SH-SY5Y (cell line): ENCODE results near the gene PPP3CA.

Source experiments
- GATA2 ChIP-seq: IDR thresholded peaks from 2 replicates; pipeline ENCODE4 v1.6.1; 2011; ENCODE audit warnings: mild to moderate bottlenecking, low read depth, low read length
- GATA3 ChIP-seq: IDR thresholded peaks from 2 replicates; pipeline ENCODE4 v1.6.1; 2011; ENCODE audit warnings: low read depth, mild to moderate bottlenecking, low read length, moderate library complexity

Gene PPP3CA

DNA sequence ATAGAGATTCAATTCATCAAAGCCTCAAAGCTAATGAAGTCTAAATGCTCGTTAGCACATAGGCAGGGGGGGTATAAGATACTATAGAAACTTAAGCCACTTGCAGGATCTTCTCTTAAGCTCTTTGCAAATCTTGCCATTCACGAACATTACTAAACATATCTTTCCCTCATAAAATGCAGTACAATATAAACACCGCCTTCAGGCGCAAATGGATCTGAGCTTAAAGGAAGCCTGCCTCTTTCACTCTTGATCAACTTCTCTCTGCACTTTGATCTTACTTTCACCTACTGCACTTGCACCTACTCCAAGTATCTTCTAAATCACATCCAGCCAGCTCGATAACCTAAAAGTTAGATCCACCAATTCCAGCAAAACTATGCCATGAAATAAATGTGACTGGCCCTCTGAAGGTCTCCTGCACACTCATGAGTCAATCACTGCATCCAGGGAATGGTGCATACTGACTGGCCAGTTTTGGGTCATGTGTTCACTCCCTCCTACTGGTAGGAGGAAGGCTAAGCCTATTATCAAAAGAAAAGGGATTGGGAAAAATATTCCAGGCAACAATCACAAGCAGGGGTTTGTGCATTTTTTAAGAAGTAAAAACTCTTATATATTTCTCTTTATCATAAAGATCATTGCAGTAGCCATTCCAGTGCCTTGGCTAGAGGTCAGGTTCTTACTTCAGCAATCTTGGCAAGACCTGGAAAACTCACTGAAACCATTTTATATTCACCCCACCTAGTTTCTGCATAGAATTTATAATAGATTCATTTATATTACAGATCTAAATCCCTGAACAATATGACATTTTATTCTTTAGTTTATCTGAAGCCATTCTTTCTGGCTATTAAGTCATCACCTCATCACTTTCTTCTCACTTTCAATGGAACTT lies 222.0 kb downstream of the PPP3CA start:
- no peak for TF ChIP-seq GATA3
- no peak for TF ChIP-seq GATA2

DNA sequence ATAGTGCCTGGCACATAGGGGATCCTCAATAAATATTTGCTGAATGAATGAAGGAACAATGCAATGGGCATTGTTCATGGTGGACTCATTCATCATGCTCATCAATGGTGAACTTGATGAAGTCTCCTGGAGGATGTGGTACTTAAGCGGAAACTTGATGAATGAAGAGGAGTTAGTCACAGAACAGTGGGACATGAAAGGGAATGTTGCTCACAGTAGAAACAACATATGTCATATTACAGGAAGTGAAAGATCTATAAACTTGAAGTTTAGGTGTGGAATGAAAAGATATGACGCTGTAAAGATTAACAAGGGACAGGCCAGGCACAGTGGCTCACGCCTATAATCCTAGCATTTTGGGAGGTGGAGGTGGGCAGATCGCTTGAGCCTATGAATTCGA lies 224.1 kb downstream of the PPP3CA start:
- TF ChIP-seq GATA2 (no peak), GATA3 (no peak)

DNA sequence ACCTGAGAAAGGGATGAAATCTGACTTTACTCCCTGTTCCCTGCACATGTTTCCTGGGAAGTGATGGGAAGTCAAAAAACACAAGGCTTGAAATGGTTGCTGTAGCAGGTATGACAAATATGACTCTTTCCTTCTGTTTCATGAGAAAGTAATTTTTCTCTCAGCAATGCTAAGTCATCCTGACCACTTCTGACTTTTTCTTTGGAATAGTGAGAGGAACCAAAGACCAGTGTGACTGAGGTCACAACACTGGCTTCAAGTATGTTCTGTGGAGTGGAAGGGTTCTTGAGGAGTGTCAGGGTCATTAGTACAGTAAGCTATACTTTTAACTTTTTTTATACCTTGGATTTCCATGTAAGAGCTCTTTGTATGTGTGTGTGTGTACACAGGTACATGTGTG lies 225.3 kb downstream of the PPP3CA start:
- TF ChIP-seq GATA2: no peak
- TF ChIP-seq GATA3: no peak

DNA sequence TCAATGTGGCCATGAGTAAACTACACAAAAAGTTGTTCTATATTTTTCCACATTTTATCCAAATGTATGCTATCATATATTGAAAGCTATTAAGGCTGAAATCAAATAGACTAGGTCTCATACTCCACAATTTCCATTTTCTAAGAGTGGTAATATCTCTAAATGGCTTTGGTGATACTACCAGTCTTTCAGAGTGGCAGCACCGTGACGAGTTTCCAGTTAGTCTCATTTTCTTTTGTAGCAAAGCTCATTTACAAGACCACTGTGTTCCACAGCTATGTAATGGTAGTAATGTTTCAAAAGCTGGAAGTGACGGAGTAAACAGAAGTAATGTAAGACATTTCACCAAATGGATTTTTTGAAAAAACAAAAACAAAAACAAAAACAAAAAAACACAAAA lies 228.2 kb downstream of the PPP3CA start:
- TF ChIP-seq GATA2 (no peak), GATA3 (no peak)

DNA sequence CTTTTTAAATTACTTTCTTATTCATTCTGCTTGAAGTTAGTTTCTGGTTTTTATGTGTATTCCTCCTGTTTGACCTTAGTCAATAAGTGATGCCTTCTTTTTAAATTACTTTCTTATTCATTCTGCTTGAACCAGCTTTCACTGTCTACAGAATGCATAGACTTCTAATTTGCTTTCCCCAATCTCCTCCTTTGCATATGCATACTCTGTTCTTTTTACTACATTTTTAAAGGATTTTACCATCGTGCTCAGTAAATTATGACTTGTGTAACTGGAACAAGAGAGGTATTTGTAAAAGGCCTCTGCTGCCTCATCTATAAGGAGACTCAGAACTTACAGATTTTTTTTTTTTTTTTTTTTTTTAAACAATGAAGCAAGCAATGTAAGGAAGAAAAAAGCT lies 228.7 kb downstream of the PPP3CA start:
- TF ChIP-seq GATA3: no peak
- TF ChIP-seq GATA2: no peak

DNA sequence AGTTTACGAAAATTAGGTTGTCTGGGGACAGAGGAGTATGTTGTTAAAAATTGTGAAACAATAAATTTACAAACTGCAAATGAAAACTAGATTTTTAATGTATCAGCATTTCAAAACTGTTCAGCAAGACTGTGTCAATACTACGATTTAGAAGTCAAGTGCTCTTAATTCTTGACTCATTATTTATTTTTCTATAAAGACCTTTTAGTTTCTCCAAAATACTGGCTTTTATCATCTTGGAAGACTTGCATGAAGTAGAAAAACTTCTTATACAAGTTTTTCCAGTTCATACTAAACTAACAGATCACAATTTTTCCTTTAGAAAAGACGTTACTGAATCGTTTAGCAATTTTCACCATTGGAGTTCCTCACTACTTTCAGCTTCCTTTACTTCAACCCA lies 231.4 kb downstream of the PPP3CA start:
- no peak for TF ChIP-seq GATA3
- no peak for TF ChIP-seq GATA2

DNA sequence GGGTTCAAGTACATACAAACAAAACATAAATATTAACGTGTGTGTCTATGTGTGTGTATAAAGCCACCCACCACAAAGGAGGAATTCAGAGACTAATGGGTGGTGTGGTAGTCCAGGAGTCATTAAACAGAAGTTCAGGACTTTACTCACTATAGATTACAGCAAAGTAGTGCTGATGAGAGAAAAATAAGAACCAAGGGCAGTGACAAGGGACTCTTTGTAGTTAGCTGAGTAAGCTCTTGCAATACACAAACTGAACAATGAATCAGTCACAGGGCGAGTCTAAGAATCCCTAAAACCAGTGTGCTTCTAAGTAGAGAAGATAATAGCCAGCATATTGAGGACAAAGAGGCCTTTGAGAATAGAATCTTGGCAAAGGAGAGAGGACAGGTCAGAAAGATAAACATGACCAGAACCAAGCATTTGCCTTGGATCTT lies 232.4 kb downstream of the PPP3CA start:
- TF ChIP-seq GATA3: no peak
- no peak for TF ChIP-seq GATA2

DNA sequence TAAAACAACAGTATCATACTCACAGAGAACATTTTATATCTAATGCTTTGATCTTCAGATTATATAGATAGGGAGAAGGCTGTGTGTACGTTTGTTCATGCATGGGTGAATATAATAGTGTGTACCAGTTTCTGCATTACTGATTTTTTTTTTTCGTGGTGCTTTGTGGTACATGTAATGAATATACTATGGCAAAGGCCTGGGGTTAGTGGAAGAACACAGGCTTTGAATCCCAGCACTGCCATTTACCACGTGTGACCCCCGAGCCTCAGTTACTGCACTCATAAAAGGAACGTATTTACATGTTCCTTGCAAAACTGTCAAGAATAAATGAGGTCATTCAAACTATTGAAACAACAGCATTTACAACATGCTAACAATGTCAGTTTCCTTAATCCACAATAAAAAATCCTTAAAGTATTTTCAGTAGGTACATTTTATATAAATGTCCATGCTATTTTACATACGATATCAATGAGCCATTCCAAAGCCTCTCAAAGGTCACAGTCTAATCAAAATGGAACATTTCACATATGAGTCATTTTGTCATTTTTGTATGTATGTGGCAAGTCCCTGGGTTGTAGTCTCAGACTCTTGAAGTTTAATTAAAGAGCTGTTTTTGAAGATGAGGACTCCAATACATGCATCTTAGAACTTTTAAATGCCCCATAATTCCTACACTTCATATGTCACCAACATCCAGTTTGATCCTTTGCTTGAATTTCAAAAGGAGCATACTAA lies 242.8 kb downstream of the PPP3CA start:
- TF ChIP-seq GATA2 (no peak), GATA3 (no peak)

DNA sequence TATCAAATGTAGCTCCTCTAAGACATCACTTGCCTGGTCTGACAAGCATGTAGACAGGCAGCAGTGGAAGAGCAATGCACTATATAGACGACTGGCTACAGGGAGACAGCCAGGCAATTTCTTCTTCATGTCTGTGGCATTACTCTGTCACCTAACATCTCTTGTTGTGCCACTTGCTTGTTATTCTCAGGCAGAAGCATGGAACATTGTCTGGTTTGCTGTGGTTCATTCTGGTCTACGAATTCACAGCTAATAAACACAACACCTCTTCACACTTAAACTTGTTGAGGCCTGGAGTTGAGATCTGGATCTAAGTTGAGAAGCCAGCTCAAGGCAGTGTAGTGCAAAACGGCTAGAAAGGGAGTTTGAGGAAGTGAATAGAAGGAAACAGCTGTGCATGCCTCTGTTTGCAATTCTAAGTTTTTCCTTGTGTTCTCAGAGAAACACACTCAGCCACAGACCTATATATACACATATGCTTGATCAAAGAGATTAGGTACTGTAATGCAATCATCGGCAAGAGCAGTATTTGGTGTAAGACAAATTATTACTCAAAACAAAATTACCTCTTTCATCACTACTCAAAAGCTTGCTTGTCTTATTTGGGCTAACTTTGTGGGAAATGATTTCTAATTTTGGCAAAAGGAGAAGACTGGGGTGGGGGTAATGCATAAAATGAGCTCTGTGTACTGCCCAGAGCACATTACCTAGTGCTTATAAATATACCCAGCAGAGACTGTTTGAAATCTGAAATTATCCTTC lies 243.8 kb downstream of the PPP3CA start:
- TF ChIP-seq GATA2 (peak; percentile 47), GATA3 (peak; percentile 44; the same call in 1 of the 2 replicates)

DNA sequence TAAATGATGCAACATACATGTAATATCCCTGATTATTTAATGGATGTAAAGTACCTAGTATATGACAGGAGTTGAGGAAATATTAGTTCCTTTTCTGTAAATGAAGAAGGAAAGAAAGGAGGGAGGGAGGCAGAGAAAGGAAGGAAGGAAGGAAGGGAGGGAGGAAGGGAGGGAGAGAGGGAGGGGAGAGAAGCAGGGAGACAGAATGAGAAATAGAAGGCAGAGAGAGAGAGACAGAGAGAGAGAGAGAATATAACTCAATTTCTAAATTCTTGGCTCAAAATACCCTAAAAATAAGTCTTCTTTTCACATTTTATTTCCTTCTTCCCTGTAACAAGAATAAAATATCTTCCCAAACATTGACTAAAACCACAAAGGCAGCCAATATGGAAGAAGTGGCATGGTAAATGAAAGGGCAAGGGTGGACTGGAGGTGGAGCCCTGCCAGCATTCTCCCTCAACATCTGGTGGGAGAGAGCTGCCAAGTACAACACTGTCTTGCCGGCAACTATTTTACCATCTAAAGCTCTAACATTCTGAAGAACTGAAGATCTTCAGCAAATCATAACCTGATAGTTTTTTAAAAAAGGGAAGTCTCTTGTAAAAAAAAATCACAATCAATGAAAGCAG lies 245.1 kb downstream of the PPP3CA start:
- TF ChIP-seq GATA3 (no peak), GATA2 (no peak)

DNA sequence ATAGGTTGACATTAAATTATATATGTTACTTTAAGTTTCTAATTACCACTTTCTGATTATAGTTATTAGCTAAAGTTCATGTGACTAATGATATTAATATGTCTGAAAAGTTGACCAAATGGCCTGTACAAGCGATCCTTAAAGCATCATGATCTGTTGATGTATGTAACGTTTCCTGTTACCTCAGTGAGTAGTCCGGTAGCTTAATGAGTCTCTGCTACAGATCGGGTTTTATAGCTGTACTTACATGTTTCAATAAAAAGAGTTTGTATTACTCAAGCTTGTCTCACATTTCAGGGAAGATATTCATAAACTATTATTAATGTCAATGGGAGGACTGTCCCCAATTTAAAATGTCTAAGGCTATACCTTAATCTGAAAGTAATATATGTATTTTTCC lies 246.3 kb downstream of the PPP3CA start:
- TF ChIP-seq GATA3 (no peak), GATA2 (no peak)

DNA sequence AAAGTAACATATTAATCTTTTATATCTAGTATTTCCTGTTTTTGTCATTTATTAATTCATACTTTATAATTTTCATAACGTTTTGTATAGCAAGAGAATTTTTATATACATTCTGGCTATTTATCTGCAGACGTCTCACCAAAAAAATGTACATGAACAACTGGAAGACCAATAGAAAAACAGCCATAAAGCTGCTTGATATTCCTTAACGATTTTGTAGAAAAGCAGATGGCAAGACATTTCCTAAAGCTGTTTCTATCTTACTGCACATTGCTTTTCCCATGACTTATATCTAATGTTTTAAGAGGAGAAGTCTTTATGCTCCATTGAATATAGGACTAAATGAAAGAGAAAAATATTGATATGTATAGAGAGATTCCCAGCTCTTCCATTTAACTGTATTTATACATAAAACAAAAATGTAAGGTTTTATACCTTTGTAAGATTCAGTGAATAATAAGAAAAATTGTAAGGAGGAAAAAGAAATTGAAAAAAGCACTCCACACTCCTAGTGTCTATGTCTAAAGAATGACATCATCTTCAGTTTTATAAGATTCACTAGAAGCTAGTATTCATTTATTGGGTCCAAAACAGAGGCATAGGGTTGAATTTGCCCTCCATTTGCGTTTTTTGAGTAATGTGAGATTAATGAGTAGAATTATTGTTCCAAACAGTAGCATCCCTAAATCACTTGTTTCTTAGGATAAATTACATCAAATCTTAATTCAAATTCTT lies 248.5 kb downstream of the PPP3CA start:
- TF ChIP-seq GATA3 (no peak), GATA2 (no peak)

DNA sequence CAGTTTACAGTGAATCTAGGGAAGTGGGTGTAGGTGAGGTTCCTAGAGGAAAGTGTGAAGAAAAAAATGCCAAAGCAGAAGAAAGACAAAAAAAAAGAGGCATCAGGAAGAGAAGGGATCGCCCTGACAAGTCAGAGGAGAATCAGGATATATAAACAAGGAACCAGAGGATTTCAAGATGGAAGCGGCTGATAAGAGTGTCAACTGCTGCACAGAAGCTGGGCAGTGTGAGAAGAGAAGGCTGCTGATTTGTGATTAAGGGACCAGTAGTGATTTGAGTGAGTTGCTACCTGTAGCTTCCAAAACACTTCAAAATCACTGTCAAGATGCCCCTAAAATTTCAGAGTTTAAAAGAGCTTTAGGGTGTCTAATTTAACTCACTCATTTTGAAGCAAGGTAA lies 258.2 kb downstream of the PPP3CA start:
- TF ChIP-seq GATA3 (peak; percentile 74), GATA2 (peak; percentile 90)

DNA sequence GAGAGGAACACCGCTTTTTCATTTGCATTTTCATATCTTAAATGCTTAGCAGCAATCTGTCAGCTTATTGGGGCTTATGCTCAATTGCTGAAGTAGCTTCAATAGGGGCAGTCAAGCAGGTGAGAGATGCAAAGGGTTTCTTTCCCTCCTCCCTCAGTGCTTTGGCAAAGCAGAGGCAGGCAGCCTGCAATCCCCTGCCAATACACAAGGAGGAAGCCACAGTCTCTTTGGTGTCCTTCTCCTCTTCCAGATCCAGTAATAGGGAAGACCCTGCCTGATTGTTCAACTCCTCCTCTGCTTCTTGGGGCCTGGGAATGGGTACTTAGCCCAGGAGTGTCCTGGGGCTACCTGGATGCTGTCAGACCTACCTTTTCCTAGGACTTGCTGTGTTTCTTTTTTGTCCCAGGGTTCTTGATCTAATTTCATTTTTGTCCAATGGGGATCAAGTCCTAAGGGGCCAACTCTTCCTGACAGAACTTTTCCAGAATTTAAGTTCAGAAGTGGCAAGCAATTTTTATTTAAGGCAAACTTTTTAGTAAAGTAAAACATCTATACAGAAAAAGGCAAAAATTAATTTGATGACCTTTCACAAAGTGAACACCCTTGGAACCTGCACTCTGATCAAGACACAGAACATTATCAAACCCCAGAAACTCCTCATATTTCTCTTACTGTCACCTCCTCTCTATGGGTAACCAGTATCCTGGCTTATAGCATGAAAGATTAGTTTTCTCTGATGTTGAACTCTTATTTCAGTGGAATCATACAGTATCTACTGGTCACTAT lies 260.3 kb downstream of the PPP3CA start:
- TF ChIP-seq GATA2 (no peak), GATA3 (no peak)
